ENCODE measurements around the gene PIH1D1. TPM values are rescaled to one million over a fixed set of nuclear protein-coding genes. Genes with fewer than 3 reads are reported as not detected.
A peak's percentile ranks its signal among the peaks of the same experiment; 100 is the strongest.

PIH1D1 gene
- 73.2 TPM for total RNA-seq

DNA sequence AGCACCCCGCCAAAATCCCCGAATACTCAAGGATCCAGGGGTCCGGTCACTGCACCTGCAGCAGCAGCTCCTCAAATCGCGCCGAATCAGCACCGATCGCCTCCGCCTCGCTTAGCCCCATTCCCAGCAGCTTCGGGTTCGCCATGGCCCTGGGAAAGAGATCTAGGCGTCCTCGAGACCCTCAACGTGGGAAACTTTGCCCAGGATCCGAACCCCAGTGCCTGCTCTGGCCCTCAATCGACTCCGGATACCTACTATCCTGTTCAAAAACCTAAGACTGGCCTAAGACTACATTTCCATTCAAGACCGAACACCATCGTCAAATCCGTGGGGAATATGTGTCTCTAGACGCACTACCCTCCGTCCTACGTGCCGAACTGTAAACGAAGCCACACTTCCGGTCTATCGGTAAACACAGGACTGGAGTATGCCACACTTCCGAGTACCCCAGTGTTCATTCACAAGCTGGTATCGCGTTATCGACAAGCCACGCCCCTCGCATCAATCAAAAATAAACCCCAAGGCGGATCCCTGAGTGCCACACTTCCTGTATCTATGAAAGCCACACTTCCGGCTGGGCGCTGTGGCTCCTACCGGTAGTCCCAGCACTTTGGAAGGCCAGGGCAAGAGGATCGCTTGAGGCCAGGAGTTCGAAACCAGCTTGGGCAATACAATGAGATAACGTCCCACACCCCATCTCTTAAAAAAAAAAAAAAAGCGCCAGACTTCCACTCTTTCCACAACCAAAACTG lies at the start of gene PIH1D1:
PIH1D1 (minus strand) TSS at position 385 of the 752 bp plus-strand sequence; CDS start at position 145, 240 bp downstream.
- ATAC-seq: peak; percentile 84
- intact Hi-C loops (cut with DNase I): loop anchor here (5.0 kb wide), 2 partner anchors 216 to 1909 kb away; partner anchors contain the start of genes BCL2L12 and IRF3
- peak; percentile 97 for DNase-seq (ENCODE audit: low spot score)

DNA sequence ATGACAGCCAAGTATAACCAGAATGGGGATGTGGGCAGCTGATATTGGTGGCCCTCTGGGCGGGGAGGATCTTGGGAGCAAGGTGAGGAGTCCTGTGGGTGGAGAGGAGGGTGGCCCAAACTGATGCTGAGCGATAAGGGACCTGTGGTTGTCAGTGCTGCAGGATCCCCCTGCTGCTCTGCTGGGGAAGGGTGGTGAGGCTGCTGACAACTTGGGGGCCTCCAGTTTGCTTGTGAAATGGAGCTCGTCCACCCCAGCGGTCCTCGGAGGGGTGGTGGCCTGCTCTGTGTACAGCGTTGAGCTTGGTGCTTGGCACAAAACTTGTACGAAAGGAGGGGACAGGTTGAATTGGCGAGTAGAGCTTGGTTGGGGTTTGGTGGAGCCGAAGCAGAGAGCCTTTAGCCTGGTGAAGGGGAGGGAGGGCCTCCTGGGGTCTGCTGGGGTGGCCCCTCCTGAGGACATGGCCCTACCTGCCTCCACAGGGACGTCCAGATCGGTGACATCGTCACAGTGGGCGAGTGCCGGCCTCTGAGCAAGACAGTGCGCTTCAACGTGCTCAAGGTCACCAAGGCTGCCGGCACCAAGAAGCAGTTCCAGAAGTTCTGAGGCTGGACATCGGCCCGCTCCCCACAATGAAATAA lies 47.5 kb upstream of the PIH1D1 start:
- ATAC-seq: no peak
- intact Hi-C loops (cut with DNase I): no loop called here

DNA sequence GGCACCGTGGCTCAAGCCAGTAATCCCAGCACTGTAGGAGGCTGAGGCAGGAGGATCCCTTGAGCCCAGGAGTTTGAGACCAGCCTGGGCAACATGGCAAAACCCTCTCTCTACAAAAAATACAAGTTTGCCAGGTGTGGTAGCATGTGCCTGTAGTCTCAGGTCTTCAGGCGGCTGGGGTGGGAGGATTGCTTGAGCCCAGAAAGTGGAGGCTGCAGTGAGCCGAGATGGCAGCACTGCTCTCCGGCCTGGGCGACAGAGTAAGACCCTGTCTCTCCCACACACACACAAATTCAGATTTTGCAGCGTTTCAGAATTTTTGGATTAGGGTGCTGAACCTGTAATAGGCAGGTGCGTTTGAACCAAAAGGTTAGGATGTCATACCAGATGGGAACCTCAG lies 46.9 kb upstream of the PIH1D1 start:
- DNase-seq (ENCODE audit: low spot score) (no peak), ATAC-seq (no peak)
- intact Hi-C loops (cut with DNase I): no loop called here

More for the DNA sequence above, 47.5 kb upstream of the PIH1D1 start:
- no peak for DNase-seq (ENCODE audit: low spot score)

DNA sequence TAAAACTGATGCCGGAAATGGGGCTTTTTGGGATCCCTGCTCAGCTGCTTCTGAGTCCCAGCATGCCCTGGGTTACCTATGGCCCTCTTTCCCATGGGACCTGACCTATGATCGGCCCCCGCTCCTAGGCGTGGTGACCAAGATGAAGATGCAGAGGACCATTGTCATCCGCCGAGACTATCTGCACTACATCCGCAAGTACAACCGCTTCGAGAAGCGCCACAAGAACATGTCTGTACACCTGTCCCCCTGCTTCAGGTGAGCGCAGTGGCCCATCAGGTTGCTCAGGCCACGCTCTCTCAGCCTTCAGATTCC lies 46.1 kb upstream of the PIH1D1 start:
- intact Hi-C loops (cut with DNase I): no loop called here
- DNase-seq (ENCODE audit: low spot score) (no peak), ATAC-seq (no peak)

DNA sequence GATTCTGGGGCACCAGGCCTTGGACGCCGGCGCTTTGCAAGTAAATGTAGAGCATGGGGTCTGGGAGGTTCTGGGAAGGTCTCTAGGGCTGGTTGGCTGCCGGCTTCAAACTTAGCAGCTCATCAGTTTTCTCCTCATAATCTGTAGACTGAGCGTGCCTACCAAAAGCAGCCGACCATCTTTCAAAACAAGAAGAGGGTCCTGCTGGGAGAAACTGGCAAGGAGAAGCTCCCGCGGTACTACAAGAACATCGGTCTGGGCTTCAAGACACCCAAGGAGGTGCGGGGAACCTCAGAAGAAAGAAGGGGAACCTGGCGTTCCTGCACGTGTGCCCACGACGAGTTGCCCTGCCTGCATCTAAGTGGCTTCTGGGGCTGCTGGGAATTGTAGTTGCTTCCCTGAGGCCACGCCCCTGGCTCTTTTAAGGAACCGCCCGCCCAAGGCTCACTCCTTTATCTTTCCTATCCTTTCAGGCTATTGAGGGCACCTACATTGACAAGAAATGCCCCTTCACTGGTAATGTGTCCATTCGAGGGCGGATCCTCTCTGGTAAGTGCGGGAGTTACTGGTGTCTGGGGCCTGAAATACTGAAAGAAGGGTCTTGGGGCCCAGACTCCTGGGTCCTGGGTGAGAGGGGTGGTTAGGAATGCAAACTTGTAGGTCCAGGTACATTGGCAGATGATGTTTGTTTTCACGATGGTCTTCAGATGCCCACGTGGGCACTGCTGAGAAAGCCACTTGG lies 45.6 kb upstream of the PIH1D1 start:
- DNase-seq (ENCODE audit: low spot score) (peak; percentile 74), ATAC-seq (no peak)
- intact Hi-C loops (cut with DNase I): no loop called here

DNA sequence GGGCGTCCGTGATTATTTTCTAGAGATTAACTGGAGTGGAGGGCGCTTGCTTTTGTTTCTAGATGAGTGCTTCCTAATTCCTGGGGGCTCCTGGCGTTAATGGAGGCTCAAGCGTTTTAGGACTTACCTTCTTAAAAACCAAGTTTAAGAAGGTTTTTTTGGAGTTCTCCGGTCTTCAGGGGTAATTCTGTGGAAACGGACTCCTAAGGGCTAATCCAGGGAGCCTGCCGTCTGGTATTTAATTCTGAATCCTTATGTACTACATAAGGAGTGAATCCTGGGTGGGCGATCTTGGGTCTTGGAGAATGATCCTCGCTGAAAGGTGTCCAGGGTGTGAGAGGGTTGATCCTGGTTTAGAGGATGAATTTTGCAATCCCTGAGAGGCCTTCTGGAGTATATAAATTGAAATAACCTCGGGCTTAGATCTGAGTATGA lies 45.0 kb upstream of the PIH1D1 start:
- DNase-seq (ENCODE audit: low spot score): no peak
- intact Hi-C loops (cut with DNase I): no loop called here
- no peak for ATAC-seq

DNA sequence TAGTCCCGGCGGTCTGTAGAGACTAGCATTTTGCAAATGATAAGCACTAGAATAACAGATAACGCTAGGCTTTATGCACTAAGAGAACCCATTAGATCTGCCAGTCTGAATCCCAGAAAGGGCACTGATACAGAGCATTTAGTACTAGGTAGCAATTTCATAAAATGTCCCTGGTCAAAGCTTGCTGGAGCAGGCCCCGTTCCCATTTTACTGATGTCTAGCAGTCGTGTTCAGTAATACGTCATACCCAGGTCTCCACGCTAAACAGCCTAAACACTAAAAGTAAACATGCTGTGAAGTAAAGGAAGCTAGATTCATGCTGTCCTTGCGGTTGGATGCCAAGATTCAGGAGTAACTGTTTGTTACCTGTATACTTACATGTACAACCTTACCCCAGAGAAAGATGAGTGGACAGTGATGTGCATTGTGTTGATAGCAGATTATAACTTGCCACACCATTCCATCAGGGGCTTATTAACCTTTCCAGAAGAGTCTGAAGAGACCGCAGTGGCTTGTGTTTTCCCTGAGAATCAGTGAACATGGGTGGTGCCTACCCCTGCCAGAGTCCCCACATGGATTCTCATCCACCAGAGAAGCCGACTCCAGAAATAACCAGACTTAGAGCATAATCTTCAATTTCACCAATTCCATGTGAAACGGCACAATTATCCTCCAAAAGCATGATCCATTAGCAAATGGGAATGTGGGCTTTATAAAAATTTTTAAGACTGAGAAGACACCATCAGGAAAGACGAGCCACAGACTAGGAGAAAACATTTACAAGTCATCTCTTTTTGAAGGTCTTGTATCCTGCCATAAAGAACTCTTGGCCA lies 41.2 kb upstream of the PIH1D1 start:
- ATAC-seq: no peak
- no peak for DNase-seq (ENCODE audit: low spot score)
- intact Hi-C loops (cut with DNase I): no loop called here

DNA sequence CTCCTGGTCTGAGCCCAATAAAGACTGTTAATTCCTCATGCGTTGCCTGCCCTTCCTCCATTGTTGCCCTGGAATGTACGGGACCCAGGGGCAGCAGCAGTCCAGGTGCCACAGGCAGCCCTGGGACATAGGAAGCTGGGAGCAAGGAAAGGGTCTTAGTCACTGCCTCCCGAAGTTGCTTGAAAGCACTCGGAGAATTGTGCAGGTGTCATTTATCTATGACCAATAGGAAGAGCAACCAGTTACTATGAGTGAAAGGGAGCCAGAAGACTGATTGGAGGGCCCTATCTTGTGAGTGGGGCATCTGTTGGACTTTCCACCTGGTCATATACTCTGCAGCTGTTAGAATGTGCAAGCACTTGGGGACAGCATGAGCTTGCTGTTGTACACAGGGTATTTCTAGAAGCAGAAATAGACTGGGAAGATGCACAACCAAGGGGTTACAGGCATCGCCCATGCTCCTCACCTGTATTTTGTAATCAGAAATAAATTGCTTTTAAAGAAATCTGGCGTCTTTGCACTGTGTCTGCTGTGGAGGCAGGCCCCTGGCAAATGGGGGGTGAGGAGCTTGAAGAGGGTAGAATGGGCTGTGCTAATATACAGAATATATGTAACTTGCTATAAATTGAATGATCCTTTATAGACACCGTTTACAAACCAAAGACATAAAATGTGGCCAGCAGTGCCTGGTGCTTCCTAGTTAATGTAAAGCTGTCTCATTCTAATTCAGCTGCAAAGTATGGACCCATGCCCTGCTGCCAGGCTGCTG lies 40.4 kb upstream of the PIH1D1 start:
- intact Hi-C loops (cut with DNase I): no loop called here
- no peak for DNase-seq (ENCODE audit: low spot score)
- ATAC-seq: no peak

DNA sequence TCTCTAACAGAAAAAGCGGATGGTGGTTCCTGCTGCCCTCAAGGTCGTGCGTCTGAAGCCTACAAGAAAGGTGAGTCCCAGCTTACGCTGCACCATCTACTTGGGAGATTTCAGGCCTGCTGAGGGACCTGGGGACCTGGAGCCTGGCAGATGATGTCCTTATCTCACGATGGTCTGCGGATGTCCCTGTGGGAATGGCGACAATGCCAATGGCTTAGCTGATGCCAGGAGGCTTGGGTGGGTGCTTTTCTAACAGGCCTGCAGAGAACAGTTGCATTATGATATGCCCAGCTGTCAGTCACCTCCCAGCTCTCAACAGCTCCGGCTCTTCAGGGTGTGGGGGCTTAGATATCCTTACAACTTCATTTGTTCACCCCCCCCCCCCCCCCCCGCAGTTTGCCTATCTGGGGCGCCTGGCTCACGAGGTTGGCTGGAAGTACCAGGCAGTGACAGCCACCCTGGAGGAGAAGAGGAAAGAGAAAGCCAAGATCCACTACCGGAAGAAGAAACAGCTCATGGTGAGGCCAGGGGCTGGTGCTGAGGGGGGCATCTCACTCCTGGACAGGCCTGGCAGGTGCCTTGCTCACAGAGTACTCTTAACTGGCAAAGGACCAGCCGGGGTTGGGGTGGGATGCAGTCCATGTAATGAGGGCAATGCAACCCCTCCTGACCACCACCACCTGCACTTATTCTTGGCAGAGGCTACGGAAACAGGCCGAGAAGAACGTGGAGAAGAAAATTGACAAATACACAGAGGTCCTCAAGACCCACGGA lies 39.6 kb upstream of the PIH1D1 start:
- intact Hi-C loops (cut with DNase I): no loop called here
- DNase-seq (ENCODE audit: low spot score): no peak
- ATAC-seq: no peak

DNA sequence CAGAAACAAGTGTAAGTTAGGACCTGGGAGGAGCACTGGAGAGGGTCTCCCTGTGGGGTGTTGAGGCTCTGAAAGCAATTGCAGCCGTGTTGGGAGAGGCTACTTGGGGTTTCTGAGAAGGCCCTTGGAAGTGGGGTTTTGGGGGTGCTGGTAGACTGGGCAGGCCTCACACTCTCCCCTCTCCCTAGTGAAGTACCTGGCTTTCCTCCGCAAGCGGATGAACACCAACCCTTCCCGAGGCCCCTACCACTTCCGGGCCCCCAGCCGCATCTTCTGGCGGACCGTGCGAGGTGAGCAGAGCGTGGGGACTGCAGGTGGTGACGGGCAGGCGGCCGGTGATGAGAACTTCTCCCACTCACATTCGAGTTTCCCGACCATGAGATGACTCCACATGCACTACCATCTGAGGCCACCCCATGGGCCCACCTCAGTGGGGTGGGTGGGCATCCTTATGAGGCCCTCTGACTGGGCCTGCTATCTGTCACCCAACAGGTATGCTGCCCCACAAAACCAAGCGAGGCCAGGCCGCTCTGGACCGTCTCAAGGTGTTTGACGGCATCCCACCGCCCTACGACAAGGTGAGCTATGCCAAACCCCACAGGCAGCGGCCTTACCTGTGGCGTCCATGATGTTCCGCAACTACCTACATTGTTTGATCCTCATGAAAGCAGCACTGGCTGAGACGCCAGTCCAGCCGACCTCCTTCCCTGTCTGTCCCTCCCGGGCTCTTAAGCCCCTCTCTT lies 38.8 kb upstream of the PIH1D1 start:
- intact Hi-C loops (cut with DNase I): no loop called here
- ATAC-seq (no peak), DNase-seq (ENCODE audit: low spot score) (no peak)

DNA sequence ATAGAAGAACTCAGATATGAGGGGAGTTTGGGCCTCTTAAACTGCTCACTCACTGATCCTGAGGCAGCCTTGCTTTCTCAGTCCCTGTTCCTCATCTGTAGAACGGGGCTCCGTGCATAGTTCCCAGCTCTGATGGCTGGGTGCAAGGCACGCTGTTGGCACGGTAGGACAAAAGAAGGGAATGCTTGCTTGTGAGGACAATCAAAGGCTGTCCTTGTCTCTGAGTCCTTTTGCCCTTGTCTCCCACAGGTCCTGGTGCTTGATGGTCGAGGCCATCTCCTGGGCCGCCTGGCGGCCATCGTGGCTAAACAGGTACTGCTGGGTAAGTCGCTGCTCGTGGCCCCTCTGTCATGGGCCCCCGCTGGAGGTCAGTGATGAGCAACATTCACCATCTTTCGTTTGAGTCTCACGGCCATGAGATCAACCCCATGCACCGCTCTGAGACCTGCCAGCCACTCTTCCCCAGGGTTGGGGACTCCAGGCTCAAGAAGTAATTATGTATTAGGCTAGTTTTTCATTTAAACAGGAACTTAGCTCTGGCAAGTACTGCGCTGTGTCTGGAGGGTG lies 38.1 kb upstream of the PIH1D1 start:
- intact Hi-C loops (cut with DNase I): no loop called here
- ATAC-seq (no peak), DNase-seq (ENCODE audit: low spot score) (no peak)

DNA sequence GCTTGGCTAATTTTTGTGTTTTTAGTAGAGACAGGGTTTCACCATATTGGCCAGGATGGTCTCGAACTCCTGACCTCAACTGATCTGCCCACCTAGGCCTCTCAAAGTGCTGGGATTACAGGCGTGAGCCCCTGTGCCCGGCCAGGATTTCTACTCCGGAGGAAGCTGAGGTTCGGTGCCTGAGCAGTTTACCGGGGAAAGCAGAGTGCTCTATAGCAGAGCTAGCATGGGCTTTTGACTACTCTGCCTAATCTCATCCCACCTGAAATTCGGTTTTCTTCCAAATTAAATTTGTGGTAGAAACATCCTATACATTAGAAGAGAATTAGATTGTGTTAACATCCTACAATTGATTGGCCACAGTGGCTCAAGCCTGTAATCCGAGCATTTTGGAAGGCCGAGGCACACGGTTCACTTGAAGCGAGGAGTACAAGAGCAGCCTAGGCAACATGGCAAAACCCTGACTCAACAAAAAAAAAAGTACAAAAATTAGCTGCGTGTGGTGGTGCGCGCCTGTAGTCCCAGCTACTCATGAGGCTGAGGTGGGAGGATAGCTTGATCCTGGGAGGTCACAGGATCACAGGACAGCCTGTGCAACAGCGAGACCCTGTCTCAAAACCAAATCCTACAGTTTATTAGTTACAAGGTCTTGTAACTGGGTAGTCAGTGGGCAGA lies 37.4 kb upstream of the PIH1D1 start:
- DNase-seq (ENCODE audit: low spot score): no peak
- no peak for ATAC-seq
- intact Hi-C loops (cut with DNase I): no loop called here

DNA sequence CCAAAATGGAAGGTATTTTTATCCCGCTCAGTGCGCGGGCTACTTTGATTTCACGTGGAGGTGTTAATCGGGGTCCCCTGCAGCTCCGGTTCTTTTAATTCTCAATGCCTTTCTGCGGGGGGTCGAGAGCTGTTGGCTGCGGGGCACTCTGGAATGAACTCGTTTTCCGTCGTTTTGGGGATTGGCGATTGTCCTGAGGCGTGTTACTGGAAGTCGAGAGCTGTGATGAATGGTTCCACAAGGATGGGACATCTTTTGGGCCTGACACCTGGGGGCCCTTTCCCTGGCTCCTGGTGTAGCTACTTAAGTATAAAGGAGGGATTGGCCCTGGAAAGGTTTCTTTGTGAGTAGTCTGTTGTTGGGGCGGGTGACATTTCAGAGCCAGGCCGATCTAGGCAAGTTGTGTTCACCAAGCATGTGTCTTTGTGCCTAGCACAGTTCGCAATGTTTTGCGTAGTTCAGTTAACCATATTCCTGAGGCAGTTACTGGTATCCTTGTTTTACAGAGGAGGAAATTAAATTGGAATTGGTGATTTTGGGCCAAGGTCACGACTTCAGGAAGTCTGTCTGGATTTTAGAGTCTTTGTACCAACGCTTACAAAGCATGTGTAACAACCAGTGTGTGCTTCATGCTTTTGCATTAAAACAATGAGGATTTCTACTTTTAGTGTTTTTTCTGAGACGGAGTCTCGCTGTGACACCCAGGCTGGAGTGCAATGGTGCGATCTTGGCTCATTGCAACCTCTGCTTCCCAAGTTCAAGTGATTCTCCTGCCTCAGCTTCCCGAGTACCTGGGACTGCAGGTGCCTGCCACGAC lies 36.6 kb upstream of the PIH1D1 start:
- DNase-seq (ENCODE audit: low spot score): no peak
- intact Hi-C loops (cut with DNase I): no loop called here
- no peak for ATAC-seq

DNA sequence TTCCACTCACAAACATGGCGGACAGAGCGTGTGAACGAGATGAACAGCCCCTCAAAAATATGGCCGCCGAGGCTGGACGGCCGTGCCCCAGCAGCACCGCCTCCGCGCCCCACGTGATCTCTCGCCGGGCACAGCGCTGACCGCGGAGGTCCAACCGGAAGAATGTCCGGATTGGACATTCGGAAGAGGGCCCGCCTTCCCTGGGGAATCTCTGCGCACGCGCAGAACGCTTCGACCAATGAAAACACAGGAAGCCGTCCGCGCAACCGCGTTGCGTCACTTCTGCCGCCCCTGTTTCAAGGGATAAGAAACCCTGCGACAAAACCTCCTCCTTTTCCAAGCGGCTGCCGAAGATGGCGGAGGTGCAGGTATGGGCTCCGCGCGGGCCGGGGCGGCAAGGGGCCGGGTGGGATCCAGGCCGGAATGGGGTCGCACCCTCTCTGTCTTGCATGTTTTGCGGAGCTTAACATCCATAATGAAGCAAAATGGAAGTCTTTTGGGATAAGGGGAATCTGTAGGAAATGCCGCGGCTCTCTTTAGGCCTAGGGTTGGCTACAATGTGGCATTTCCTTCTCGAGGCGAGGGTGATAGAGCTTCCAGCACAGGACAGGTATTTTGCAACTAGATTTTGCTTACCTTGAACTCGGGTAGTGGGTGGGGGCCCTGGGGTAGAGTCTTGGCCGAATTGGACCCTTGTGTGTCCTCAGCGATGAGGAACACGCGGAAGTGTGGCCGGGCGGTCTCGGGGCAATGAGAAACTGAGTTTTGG lies 35.8 kb upstream of the PIH1D1 start, which contains the start of gene RPL13A:
RPL13A (plus strand) TSS at position 332 of the 769 bp plus-strand sequence; CDS start at position 354, 22 bp downstream.
- DNase-seq (ENCODE audit: low spot score) (peak; percentile 100), ATAC-seq (peak; percentile 98)
- intact Hi-C loops (cut with DNase I): no loop called here
